GM12801 (cell line): ENCODE results near the gene KAT2B.

Experiments used
- CTCF ChIP-seq: IDR thresholded peaks from one replicate; pipeline ENCODE4 v1.5.1; 2011; ENCODE audit warnings: control low read depth; ENCODE audit not compliant: insufficient read length; ENCODE audit errors: extremely low read depth

The KAT2B gene

GRCh38 chr3:20043825-20044224, 3.6 kb downstream of the KAT2B start:
- no peak for TF ChIP-seq CTCF

GRCh38 chr3:20046556-20046955, 6.3 kb downstream of the KAT2B start:
- TF ChIP-seq CTCF: no peak

- no peak for TF ChIP-seq CTCF
Observed at GRCh38 chr3:20047341-20047779, 7.1 kb downstream of the KAT2B start.

GRCh38 chr3:20047976-20048883, 8.0 kb downstream of the KAT2B start:
- TF ChIP-seq CTCF: no peak

GRCh38 chr3:20051123-20051806, 11.0 kb downstream of the KAT2B start:
- TF ChIP-seq CTCF: no peak

- no peak for TF ChIP-seq CTCF
Observed at GRCh38 chr3:20052851-20053250, 12.6 kb downstream of the KAT2B start.

- TF ChIP-seq CTCF: no peak
Observed at GRCh38 chr3:20054549-20054987, 14.3 kb downstream of the KAT2B start.
